ENCODE data around the gene TNNC1. TPM values are rescaled to one million over a fixed set of nuclear protein-coding genes. Genes with fewer than 3 reads are reported as not detected.
A peak's percentile ranks its signal among the peaks of the same experiment; 100 is the strongest.

The TNNC1 gene
- polyA plus RNA-seq, 3 donors = not detected

GRCh38 chr3:52454938-52455282, 1.1 kb upstream of the TNNC1 start:
- Histone ChIP-seq H3K4me2 (replicated peaks; ENCODE audit: extremely low read depth, low read length, poor library complexity, severe bottlenecking) (peak overlapping the region; percentile 96), H3K9ac (ENCODE audit: insufficient read depth, low read length, poor library complexity, severe bottlenecking) (peak overlapping the region; percentile 85), H3K27ac (ENCODE audit: low read depth in 1 of 2, low read length in 2 of 2) (peak overlapping the region; percentile 57 to 94), H4K20me1 (ENCODE audit: insufficient read depth, low read length) (peaks cover 16% of the 10 kb centered on the region), H3K79me2 (ENCODE audit: insufficient read depth, low read length) (peaks cover 37% of the 10 kb centered on the region), H3K4me1 (ENCODE audit: control insufficient read depth in 1 of 2, insufficient read depth in 2 of 2, low read length in 2 of 2) (peaks cover 27 to 31% of the 10 kb centered on the region in 2 donors), H2AFZ (ENCODE audit: insufficient read depth, low read depth, low read length, poor library complexity, severe bottlenecking) (peak overlapping the region; percentile 97), H3K4me3 (replicated peaks in 1 of 3; ENCODE audit: low read depth in 2 of 3, low read length in 3 of 3) (peak overlapping the region; percentile 81 to 91 (median 89)), H3K27me3 (ENCODE audit: control insufficient read depth in 2 of 2, insufficient read depth in 2 of 2, low read length in 2 of 2) (no peaks in the 10 kb centered on the region), H3K9me3 (replicated peaks in 1 of 2; ENCODE audit: control insufficient read depth in 1 of 2, insufficient read depth in 1 of 2, low read length in 2 of 2) (no peaks in the 10 kb centered on the region), H3K36me3 (replicated peaks in 1 of 2; ENCODE audit: control insufficient read depth in 1 of 2, insufficient read depth in 2 of 2, low read length in 2 of 2) (peaks cover 13 to 23% of the 10 kb centered on the region in 2 donors)
- Mint-ChIP-seq H3K27ac (peak overlapping the region; percentile 80 to 94 (median 92)), H3K36me3 (peaks cover 20 to 27% of the 10 kb centered on the region in 2 donors), H3K9me3 (peaks cover 0 to 9% (median 3%) of the 10 kb centered on the region in 7 donors), H3K4me1 (peaks cover 33% of the 10 kb centered on the region), H3K27me3 (ENCODE audit: low read depth in 3 of 3) (peaks cover 0 to 3% (median 2%) of the 10 kb centered on the region in 3 donors), H3K4me3 (peak overlapping the region; percentile 90 to 92)
- DNase-seq = no peak
- 69% methylated on average over 8 of the region's 11 CpGs for WGBS (ENCODE audit: insufficient coverage)
- TF ChIP-seq CTCF (IDR thresholded peaks at IDR 0.05) = no peak
- intact Hi-C loops (cut with micrococcal nuclease) = loop anchor here in 1 of 2 donors (5.0 kb wide), 1 partner anchor 82 kb away; the partner anchor contains the start of gene UQCC5

GRCh38 chr3:52454250-52454937, 553 bp upstream of the TNNC1 start:
- H3K36me3 ChIP-seq (replicated peaks in 1 of 2; ENCODE audit: control insufficient read depth in 1 of 2, insufficient read depth in 2 of 2, low read length in 2 of 2) = peaks cover 13 to 18% of the 10 kb centered on the region in 2 donors

More at GRCh38 chr3:52454250-52454937, 553 bp upstream of the TNNC1 start:
- Histone ChIP-seq H3K4me1 (ENCODE audit: control insufficient read depth in 1 of 2, insufficient read depth in 2 of 2, low read length in 2 of 2) (peaks cover 27 to 31% of the 10 kb centered on the region in 2 donors), H3K27ac (ENCODE audit: low read depth in 1 of 2, low read length in 2 of 2) (peak overlapping the region in 1 of 2 donors; percentile 94), H2AFZ (ENCODE audit: insufficient read depth, low read depth, low read length, poor library complexity, severe bottlenecking) (peak overlapping the region; percentile 97), H3K9ac (ENCODE audit: insufficient read depth, low read length, poor library complexity, severe bottlenecking) (peak overlapping the region; percentile 85), H3K4me3 (replicated peaks in 1 of 3; ENCODE audit: low read depth in 2 of 3, low read length in 3 of 3) (peak overlapping the region in 1 of 3 experiments; percentile 91), H3K9me3 (replicated peaks in 1 of 2; ENCODE audit: control insufficient read depth in 1 of 2, insufficient read depth in 1 of 2, low read length in 2 of 2) (no peaks in the 10 kb centered on the region), H3K4me2 (replicated peaks; ENCODE audit: extremely low read depth, low read length, poor library complexity, severe bottlenecking) (peak overlapping the region; percentile 96), H3K27me3 (ENCODE audit: control insufficient read depth in 2 of 2, insufficient read depth in 2 of 2, low read length in 2 of 2) (no peaks in the 10 kb centered on the region), H4K20me1 (ENCODE audit: insufficient read depth, low read length) (peaks cover 16% of the 10 kb centered on the region), H3K79me2 (ENCODE audit: insufficient read depth, low read length) (peaks cover 33% of the 10 kb centered on the region)
- H3K36me3 Mint-ChIP-seq = peaks cover 15 to 23% of the 10 kb centered on the region in 2 donors
- peaks cover 0 to 9% (median 3%) of the 10 kb centered on the region in 7 donors for H3K9me3 Mint-ChIP-seq
- peaks cover 0 to 3% (median 0%) of the 10 kb centered on the region in 3 donors for H3K27me3 Mint-ChIP-seq (ENCODE audit: low read depth in 3 of 3)
- H3K4me1 Mint-ChIP-seq = peaks cover 33% of the 10 kb centered on the region
- no peak for TF ChIP-seq CTCF (IDR thresholded peaks at IDR 0.05)
- H3K4me3 Mint-ChIP-seq = peak overlapping the region; percentile 90 to 92
- peak overlapping the region; percentile 80 to 94 (median 92) for H3K27ac Mint-ChIP-seq
- intact Hi-C loops (cut with micrococcal nuclease) = no loop called here
- no peak for DNase-seq
- 77% methylated on average over 6 of the region's 8 CpGs for WGBS (ENCODE audit: insufficient coverage)
